ENCODE results near the gene MBD5. TPM values are rescaled to one million over a fixed set of nuclear protein-coding genes. Genes with fewer than 3 reads are reported as not detected.

Gene MBD5
- total RNA-seq, 1 donor from 2014 or later, result 95.4 TPM

DNA sequence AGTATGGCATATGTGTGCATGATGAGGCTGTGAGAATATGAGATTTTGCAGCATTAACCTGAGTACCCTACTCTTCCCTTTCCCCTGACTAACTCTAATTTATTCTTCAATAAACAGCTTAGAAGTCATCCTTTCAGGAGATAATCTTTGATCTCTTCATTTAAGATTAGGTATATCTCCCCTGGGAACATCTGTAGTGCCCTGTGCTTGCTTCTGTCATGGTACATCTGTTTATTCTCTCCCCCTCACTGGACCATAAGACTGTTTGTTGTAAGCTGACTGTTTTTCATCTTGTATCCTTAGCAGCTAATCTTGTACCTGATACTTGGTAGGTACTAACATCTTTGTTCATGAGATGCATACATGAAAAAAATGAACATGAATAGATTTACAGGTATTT is 83.1 kb downstream of the MBD5 start:
- Mint-ChIP-seq H3K36me3 (ENCODE audit: unreplicated experiment) (no peaks in the 10 kb centered on the region), H3K9me3 (ENCODE audit: unreplicated experiment) (peaks cover 6% of the 10 kb centered on the region), H3K4me3 (ENCODE audit: unreplicated experiment) (peak overlapping the region; percentile 63), H3K27ac (ENCODE audit: unreplicated experiment) (peak overlapping the region; percentile 94), H3K4me1 (ENCODE audit: low read depth, unreplicated experiment) (peaks cover 20% of the 10 kb centered on the region), H3K27me3 (ENCODE audit: unreplicated experiment) (peaks cover 2% of the 10 kb centered on the region)
- no peak for TF ChIP-seq CTCF (IDR thresholded peaks at IDR 0.05; ENCODE audit: partially characterized antibody, unreplicated experiment)
- no peak for DNase-seq

DNA sequence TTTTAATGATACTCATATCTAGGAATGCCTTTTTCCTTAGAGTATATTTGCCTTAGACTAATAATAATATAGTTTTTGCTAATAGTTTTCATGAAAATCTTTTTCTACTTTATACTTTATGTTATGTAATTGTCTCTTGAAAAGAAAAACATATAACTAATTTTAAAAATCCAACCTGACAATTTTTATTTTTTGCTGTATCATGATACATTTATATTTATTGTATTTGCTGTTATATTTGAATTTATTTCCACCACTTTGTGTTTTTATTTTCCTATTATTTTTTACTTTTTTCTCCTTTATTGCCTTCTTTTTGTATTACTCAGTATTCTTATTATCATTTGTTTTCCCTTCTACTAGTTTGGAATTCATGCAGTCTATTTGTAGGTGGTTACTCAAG is 85.4 kb downstream of the MBD5 start:
- peaks cover 2% of the 10 kb centered on the region for H3K27me3 Mint-ChIP-seq (ENCODE audit: unreplicated experiment)
- H3K4me3 Mint-ChIP-seq (ENCODE audit: unreplicated experiment), result no peak overlapping the region
- H3K36me3 Mint-ChIP-seq (ENCODE audit: unreplicated experiment), result no peaks in the 10 kb centered on the region
- TF ChIP-seq CTCF (IDR thresholded peaks at IDR 0.05; ENCODE audit: partially characterized antibody, unreplicated experiment), result no peak
- peaks cover 28% of the 10 kb centered on the region for H3K4me1 Mint-ChIP-seq (ENCODE audit: low read depth, unreplicated experiment)
- H3K27ac Mint-ChIP-seq (ENCODE audit: unreplicated experiment), result no peak overlapping the region
- peaks cover 6% of the 10 kb centered on the region for H3K9me3 Mint-ChIP-seq (ENCODE audit: unreplicated experiment)
- DNase-seq, result no peak

DNA sequence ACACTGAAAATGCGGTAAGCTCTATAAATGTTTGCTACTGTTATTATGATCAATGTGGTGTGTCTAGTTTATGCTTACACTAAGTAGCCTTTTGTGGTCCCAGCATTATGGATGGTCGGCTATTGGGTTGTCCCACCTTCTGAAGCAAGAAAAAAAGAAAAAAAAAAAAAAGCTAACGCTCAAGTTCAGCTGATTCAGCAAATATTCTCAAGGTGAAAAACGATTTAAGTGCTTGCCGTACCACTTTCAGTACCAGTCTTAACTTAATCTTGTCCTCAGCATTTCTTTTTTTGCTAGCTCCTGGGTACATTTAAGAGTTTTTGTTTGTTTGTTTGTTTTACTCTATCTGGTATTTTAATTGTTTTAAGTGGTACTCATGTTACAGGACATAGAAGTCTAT is 87.5 kb downstream of the MBD5 start:
- H3K4me3 Mint-ChIP-seq (ENCODE audit: unreplicated experiment), result no peak overlapping the region
- H3K4me1 Mint-ChIP-seq (ENCODE audit: low read depth, unreplicated experiment), result peaks cover 18% of the 10 kb centered on the region
- H3K36me3 Mint-ChIP-seq (ENCODE audit: unreplicated experiment), result no peaks in the 10 kb centered on the region
- H3K9me3 Mint-ChIP-seq (ENCODE audit: unreplicated experiment), result peaks cover 4% of the 10 kb centered on the region
- no peaks in the 10 kb centered on the region for H3K27me3 Mint-ChIP-seq (ENCODE audit: unreplicated experiment)
- no peak for TF ChIP-seq CTCF (IDR thresholded peaks at IDR 0.05; ENCODE audit: partially characterized antibody, unreplicated experiment)
- H3K27ac Mint-ChIP-seq (ENCODE audit: unreplicated experiment), result no peak overlapping the region
- no peak for DNase-seq

DNA sequence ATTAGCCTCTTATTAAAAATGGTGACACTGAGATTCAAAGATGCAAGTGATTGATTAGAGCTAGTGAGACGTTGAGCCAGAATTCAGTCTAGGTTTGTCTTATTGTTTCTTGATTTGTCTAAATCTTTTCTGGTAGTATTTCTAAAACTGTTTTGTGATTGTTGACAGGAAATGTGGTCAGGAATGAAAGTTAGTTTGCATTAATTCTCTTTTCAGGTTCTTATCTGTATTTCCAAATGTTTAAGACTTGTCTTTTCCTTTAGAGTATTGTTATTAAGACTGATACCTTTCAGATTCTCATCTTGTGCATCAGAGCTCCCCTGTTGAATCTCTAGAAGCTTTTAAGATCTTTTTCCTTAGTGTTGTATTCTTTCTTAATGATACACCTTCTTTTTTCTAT is 89.3 kb downstream of the MBD5 start:
- no peaks in the 10 kb centered on the region for H3K27me3 Mint-ChIP-seq (ENCODE audit: unreplicated experiment)
- peaks cover 1% of the 10 kb centered on the region for H3K9me3 Mint-ChIP-seq (ENCODE audit: unreplicated experiment)
- no peak overlapping the region for H3K4me3 Mint-ChIP-seq (ENCODE audit: unreplicated experiment)
- H3K36me3 Mint-ChIP-seq (ENCODE audit: unreplicated experiment), result no peaks in the 10 kb centered on the region
- H3K4me1 Mint-ChIP-seq (ENCODE audit: low read depth, unreplicated experiment), result peaks cover 10% of the 10 kb centered on the region
- no peak overlapping the region for H3K27ac Mint-ChIP-seq (ENCODE audit: unreplicated experiment)
- no peak for TF ChIP-seq CTCF (IDR thresholded peaks at IDR 0.05; ENCODE audit: partially characterized antibody, unreplicated experiment)
- no peak for DNase-seq

GRCh38 chr2:148122788-148123187 is 101.9 kb downstream of the MBD5 start:
- H3K4me1 Mint-ChIP-seq (ENCODE audit: low read depth, unreplicated experiment), result peaks cover 4% of the 10 kb centered on the region
- peaks cover 5% of the 10 kb centered on the region for H3K36me3 Mint-ChIP-seq (ENCODE audit: unreplicated experiment)
- no peak overlapping the region for H3K27ac Mint-ChIP-seq (ENCODE audit: unreplicated experiment)
- no peaks in the 10 kb centered on the region for H3K9me3 Mint-ChIP-seq (ENCODE audit: unreplicated experiment)
- TF ChIP-seq CTCF (IDR thresholded peaks at IDR 0.05; ENCODE audit: partially characterized antibody, unreplicated experiment), result no peak
- no peaks in the 10 kb centered on the region for H3K27me3 Mint-ChIP-seq (ENCODE audit: unreplicated experiment)
- no peak for DNase-seq
- H3K4me3 Mint-ChIP-seq (ENCODE audit: unreplicated experiment), result no peak overlapping the region

Data from glutamatergic neuron (in vitro differentiated cells).